Type B pancreatic cell (in vitro differentiated cells): ENCODE data around the gene CDH2. TPM values are rescaled to one million over a fixed set of nuclear protein-coding genes. Genes with fewer than 3 reads are reported as not detected.
A peak's percentile ranks its signal among the peaks of the same experiment; 100 is the strongest.

Experiments
- DNase-seq: peaks from one replicate; pipeline ENCODE4 v3.0.0; 2021; ENCODE audit warnings: mixed read lengths; ENCODE audit not compliant: unreplicated experiment; ENCODE audit errors: extremely low spot score
- H3K27ac Mint-ChIP-seq: 2 replicates; pipeline ENCODE4 v1.8.0; 2021; ENCODE audit warnings: mild to moderate bottlenecking, mixed read lengths
- H3K27me3 Mint-ChIP-seq: 2 replicates; pipeline ENCODE4 v1.8.0; 2021; ENCODE audit warnings: mixed read lengths
- H3K36me3 Mint-ChIP-seq: 2 replicates; pipeline ENCODE4 v1.8.0; 2021; ENCODE audit warnings: mixed read lengths
- H3K4me1 Mint-ChIP-seq: one replicate; pipeline ENCODE4 v1.8.0; 2021; ENCODE audit warnings: mixed read lengths; ENCODE audit not compliant: unreplicated experiment
- H3K4me3 Mint-ChIP-seq: 2 replicates; pipeline ENCODE4 v1.8.0; 2021; ENCODE audit warnings: mild to moderate bottlenecking, mixed read lengths
- H3K9me3 Mint-ChIP-seq: 2 replicates; pipeline ENCODE4 v1.8.0; 2021; ENCODE audit warnings: mixed read lengths
- total RNA-seq: library from RNA; stranded (reverse); gene quantifications from 2 replicates; pipeline ENCODE4 v1.2.1, GENCODE V29; 2021; ENCODE audit warnings: low replicate concordance
- TF ChIP-seq, protein P1 (sequence below): fragments of 200-600 bp; sonication (generic); conservative IDR thresholded peaks from 2 replicates; pipeline ENCODE4 v1.5.0; 2021; ENCODE audit warnings: antibody characterized with exemption, mild to moderate bottlenecking

Gene CDH2
- total RNA-seq, 1 donor from 2014 or later, result 145 TPM

- H3K27ac Mint-ChIP-seq, result no peak overlapping the region
- H3K36me3 Mint-ChIP-seq, result no peaks in the 10 kb centered on the region
- DNase-seq, result no peak
- peaks cover 4% of the 10 kb centered on the region for H3K4me1 Mint-ChIP-seq
- H3K4me3 Mint-ChIP-seq, result no peak overlapping the region
- no peaks in the 10 kb centered on the region for H3K9me3 Mint-ChIP-seq
- H3K27me3 Mint-ChIP-seq, result peaks cover 31% of the 10 kb centered on the region
- TF ChIP-seq, protein P1, sequence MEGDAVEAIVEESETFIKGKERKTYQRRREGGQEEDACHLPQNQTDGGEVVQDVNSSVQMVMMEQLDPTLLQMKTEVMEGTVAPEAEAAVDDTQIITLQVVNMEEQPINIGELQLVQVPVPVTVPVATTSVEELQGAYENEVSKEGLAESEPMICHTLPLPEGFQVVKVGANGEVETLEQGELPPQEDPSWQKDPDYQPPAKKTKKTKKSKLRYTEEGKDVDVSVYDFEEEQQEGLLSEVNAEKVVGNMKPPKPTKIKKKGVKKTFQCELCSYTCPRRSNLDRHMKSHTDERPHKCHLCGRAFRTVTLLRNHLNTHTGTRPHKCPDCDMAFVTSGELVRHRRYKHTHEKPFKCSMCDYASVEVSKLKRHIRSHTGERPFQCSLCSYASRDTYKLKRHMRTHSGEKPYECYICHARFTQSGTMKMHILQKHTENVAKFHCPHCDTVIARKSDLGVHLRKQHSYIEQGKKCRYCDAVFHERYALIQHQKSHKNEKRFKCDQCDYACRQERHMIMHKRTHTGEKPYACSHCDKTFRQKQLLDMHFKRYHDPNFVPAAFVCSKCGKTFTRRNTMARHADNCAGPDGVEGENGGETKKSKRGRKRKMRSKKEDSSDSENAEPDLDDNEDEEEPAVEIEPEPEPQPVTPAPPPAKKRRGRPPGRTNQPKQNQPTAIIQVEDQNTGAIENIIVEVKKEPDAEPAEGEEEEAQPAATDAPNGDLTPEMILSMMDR, result no peak
Measured at GRCh38 chr18:28183418-28184078, 6.6 kb upstream of the CDH2 start.

DNA sequence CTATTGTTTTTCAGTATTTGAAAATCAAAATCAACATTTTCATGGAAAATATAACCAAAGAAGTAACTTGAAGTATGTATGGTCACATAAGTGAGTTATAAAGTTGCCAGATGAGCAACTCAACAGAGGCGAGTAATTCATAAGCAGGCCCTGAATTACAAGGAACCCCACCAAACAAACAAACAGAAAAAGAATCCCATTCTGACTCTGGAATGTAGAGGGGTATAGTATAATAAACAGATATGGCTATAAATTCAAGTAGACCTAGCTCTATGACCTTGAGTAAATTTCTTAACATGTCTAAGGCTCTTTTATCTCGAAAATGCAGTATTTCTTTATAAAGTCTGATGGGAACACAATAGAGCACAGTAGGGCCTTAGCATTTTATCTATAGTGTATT is 4.7 kb upstream of the CDH2 start:
- Mint-ChIP-seq H3K4me3 (no peak overlapping the region), H3K4me1 (peaks cover 4% of the 10 kb centered on the region), H3K27me3 (peaks cover 35% of the 10 kb centered on the region), H3K9me3 (no peaks in the 10 kb centered on the region), H3K27ac (no peak overlapping the region), H3K36me3 (no peaks in the 10 kb centered on the region)
- no peak for DNase-seq
- TF ChIP-seq, protein P1, result no peak

DNA sequence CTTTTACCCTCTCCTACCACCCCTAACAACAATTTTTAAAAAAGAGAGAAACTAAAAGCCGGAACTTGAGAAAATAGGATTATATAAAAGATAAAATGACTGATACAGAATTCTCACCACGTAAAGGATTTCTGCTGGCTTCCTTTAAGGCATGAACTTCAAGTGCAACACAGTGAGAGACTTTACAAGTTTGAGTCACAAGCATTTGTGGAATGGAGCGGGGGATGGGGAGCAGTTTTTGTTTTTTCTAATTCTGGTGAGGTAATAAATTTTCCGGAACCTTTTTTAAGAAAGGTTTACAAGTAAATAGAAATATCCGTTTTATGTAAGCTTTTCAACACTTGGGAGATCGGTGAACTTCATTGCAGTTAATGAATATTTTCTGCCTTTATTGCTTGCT is 1.8 kb upstream of the CDH2 start:
- H3K27me3 Mint-ChIP-seq, result peaks cover 52% of the 10 kb centered on the region
- H3K4me3 Mint-ChIP-seq, result peak overlapping the region; percentile 96
- DNase-seq, result no peak
- H3K27ac Mint-ChIP-seq, result no peak overlapping the region
- H3K36me3 Mint-ChIP-seq, result no peaks in the 10 kb centered on the region
- H3K4me1 Mint-ChIP-seq, result peaks cover 9% of the 10 kb centered on the region
- no peaks in the 10 kb centered on the region for H3K9me3 Mint-ChIP-seq
- TF ChIP-seq, protein P1, result no peak

GRCh38 chr18:28177828-28178635 is 1.1 kb upstream of the CDH2 start:
- peak; percentile 85 for DNase-seq
- Mint-ChIP-seq H3K9me3 (no peaks in the 10 kb centered on the region), H3K4me1 (peaks cover 9% of the 10 kb centered on the region), H3K27ac (peak overlapping the region; percentile 84), H3K36me3 (no peaks in the 10 kb centered on the region), H3K4me3 (peak overlapping the region; percentile 96), H3K27me3 (peaks cover 47% of the 10 kb centered on the region)
- TF ChIP-seq, protein P1, result no peak

GRCh38 chr18:28176698-28176947 is 307 bp downstream of the CDH2 start:
- Mint-ChIP-seq H3K27me3 (peaks cover 45% of the 10 kb centered on the region), H3K4me3 (peak overlapping the region; percentile 97), H3K4me1 (peaks cover 11% of the 10 kb centered on the region), H3K27ac (peak overlapping the region; percentile 88), H3K36me3 (no peaks in the 10 kb centered on the region), H3K9me3 (no peaks in the 10 kb centered on the region)
- TF ChIP-seq, protein P1, result no peak
- no peak for DNase-seq
